ACC112 (cell line): ENCODE data around the gene NEK7.
A peak's percentile ranks its signal among the peaks of the same experiment; 100 is the strongest.

ENCODE experiments used
- H2AFZ ChIP-seq: fragments of 200-600 bp; sonication (generic); one replicate; pipeline ENCODE4 v1.6.0; 2017; ENCODE audit warnings: antibody characterized with exemption, low read length; ENCODE audit not compliant: unreplicated experiment
- H3K27ac ChIP-seq: fragments of 200-600 bp; sonication (generic); 2 replicates; pipeline ENCODE4 v1.5.1; 2014; ENCODE audit warnings: low read depth, mild to moderate bottlenecking, antibody characterized with exemption, low read length, moderate library complexity
- H3K27me3 ChIP-seq: fragments of 200-600 bp; sonication (generic); 2 replicates; pipeline ENCODE4 v1.6.1; 2014; ENCODE audit warnings: mild to moderate bottlenecking, antibody characterized with exemption, low read length, moderate library complexity, mixed read lengths; ENCODE audit not compliant: insufficient read depth
- H3K36me3 ChIP-seq: fragments of 200-600 bp; sonication (generic); 2 replicates; pipeline ENCODE4 v1.6.1; 2016; ENCODE audit warnings: mild to moderate bottlenecking, antibody characterized with exemption, low read length, moderate library complexity, mixed read lengths; ENCODE audit not compliant: insufficient read depth
- H3K4me1 ChIP-seq: fragments of 200-600 bp; sonication (generic); one replicate; pipeline ENCODE4 v1.6.1; 2016; ENCODE audit warnings: low read length, mixed read lengths; ENCODE audit not compliant: insufficient read depth, unreplicated experiment, control insufficient read depth
- H3K4me3 ChIP-seq: fragments of 200-600 bp; sonication (generic); 2 replicates; pipeline ENCODE4 v1.5.1; 2014; ENCODE audit warnings: mild to moderate bottlenecking, low read depth, low read length
- H3K79me2 ChIP-seq: fragments of 200-600 bp; sonication (generic); one replicate; pipeline ENCODE4 v1.6.0; 2016; ENCODE audit warnings: low read length; ENCODE audit not compliant: control insufficient read depth, unreplicated experiment, insufficient read depth

NEK7 gene

GRCh38 chr1:198156745-198157240 lies at the start of gene NEK7:
NEK7 (plus strand) TSS chr1:198156998; CDS start chr1:198232581, 75,583 bp downstream.
- Histone ChIP-seq H3K27me3 (no peaks in the 10 kb centered on the region), H3K27ac (peak within 1 kb of the TSS; percentile 78), H3K79me2 (peaks cover 56% of the 10 kb centered on the region), H2AFZ (peak within 1 kb of the TSS; percentile 98), H3K4me3 (peak within 1 kb of the TSS; percentile 85), H3K36me3 (0 out of 2 replicates have a peak, but pooled peaks cover 3% of the 10 kb centered on the region), H3K4me1 (peaks cover 51% of the 10 kb centered on the region)

DNA sequence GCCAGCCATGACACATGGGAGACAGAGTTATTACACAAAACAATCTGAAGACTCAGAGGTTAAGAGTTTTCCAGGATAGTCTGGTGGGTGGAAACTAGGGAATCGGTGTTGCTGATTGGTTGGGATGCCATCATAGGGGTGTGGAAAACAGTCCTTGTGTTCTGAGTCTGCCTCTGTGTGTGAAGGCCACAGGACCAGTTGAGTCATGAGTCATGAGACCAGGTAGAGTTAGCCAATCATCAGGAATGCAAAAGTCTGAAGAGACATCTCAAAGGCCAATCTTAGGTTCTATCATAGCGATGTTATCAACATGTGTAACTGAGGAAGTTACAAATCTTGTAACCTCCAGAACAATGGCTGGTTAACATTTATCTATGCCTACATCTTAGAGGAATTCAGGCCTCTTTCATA lies 49.7 kb upstream of the NEK7 start:
- Histone ChIP-seq H3K4me3 (no peak overlapping the region), H3K27me3 (no peaks in the 10 kb centered on the region), H3K27ac (no peak overlapping the region), H3K4me1 (peaks cover 9% of the 10 kb centered on the region), H2AFZ (no peak overlapping the region), H3K79me2 (no peaks in the 10 kb centered on the region), H3K36me3 (no peaks in the 10 kb centered on the region)

- H3K36me3 ChIP-seq, result no peaks in the 10 kb centered on the region
- H3K4me3 ChIP-seq, result no peak overlapping the region
- no peaks in the 10 kb centered on the region for H3K79me2 ChIP-seq
- H3K27me3 ChIP-seq, result no peaks in the 10 kb centered on the region
- H2AFZ ChIP-seq, result no peak overlapping the region
- no peak overlapping the region for H3K27ac ChIP-seq
- H3K4me1 ChIP-seq, result peaks cover 18% of the 10 kb centered on the region
Measured at GRCh38 chr1:198108636-198109370, 48.0 kb upstream of the NEK7 start.

DNA sequence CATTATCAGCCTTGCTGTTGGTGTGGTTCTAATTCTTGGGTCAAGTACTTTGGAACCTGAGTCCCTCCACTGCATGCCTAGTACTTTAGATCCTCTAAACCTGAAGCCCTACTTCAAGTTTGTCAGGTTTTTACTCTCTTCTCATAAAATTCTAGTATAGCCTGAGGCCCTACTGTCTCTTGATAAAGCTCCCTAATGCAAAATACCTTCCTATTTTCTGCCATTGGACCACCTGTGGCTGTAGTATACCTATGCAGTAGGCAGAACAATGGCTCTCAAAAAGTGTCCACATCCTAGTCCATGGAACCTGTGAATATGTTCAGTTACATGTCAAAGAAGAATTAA lies 47.5 kb upstream of the NEK7 start:
- Histone ChIP-seq H3K27ac (no peak overlapping the region), H3K4me1 (peaks cover 18% of the 10 kb centered on the region), H3K4me3 (no peak overlapping the region), H3K27me3 (no peaks in the 10 kb centered on the region), H3K36me3 (no peaks in the 10 kb centered on the region), H3K79me2 (no peaks in the 10 kb centered on the region), H2AFZ (no peak overlapping the region)

DNA sequence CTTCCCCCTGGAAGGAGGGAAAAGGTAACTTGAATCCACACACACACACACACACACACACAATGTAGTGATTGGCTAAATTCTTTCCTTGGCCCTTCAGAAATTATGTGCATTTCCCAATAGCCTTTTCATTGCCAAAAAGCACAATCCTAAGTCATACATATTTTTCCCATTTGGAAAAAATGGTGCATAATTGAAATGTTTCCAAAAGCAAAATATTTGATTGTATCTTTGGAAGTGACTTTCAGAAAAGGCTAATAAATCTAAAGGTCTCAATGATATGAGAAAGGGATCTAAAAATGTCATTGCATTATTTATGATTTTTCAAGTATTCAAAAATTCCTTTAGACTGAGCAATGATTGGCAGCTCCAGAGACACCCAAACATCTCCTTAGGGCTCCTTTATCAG lies 43.5 kb upstream of the NEK7 start:
- H3K36me3 ChIP-seq, result no peaks in the 10 kb centered on the region
- H3K4me1 ChIP-seq, result peaks cover 32% of the 10 kb centered on the region
- H3K79me2 ChIP-seq, result no peaks in the 10 kb centered on the region
- H2AFZ ChIP-seq, result no peak overlapping the region
- no peaks in the 10 kb centered on the region for H3K27me3 ChIP-seq
- H3K27ac ChIP-seq, result no peak overlapping the region
- no peak overlapping the region for H3K4me3 ChIP-seq

DNA sequence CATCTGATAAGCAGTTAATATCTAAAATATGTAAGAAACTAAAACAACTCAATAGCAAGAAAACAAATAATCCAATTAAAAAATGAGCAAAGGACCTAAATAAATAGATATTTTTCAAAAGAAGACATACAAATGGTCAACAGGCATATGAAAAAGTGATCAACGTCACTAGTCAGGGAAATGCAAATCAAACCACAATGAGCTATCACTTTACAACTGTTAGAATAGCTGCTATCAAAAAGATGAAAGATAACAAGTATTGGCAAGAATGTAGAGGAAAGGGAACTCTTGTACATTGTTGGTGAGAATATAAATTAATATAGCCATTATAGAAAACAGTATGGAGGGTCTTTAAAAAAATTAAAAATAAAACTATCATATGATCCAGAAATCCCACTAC lies 40.7 kb upstream of the NEK7 start:
- Histone ChIP-seq H3K79me2 (no peaks in the 10 kb centered on the region), H2AFZ (no peak overlapping the region), H3K27me3 (no peaks in the 10 kb centered on the region), H3K4me3 (no peak overlapping the region), H3K4me1 (peaks cover 59% of the 10 kb centered on the region), H3K36me3 (no peaks in the 10 kb centered on the region), H3K27ac (no peak overlapping the region)

GRCh38 chr1:198116469-198116868 lies 40.3 kb upstream of the NEK7 start:
- no peak overlapping the region for H3K4me3 ChIP-seq
- no peak overlapping the region; the same call in 1 of the 2 replicates for H3K27ac ChIP-seq
- no peaks in the 10 kb centered on the region for H3K79me2 ChIP-seq
- no peaks in the 10 kb centered on the region for H3K36me3 ChIP-seq
- peaks cover 63% of the 10 kb centered on the region for H3K4me1 ChIP-seq
- peak overlapping the region; percentile 15 for H2AFZ ChIP-seq
- H3K27me3 ChIP-seq, result no peaks in the 10 kb centered on the region

GRCh38 chr1:198117267-198117666 lies 39.5 kb upstream of the NEK7 start:
- peak overlapping the region; percentile 93 for H2AFZ ChIP-seq
- no peaks in the 10 kb centered on the region for H3K36me3 ChIP-seq
- peak overlapping the region; percentile 85 for H3K27ac ChIP-seq
- H3K4me1 ChIP-seq, result peaks cover 67% of the 10 kb centered on the region
- no peaks in the 10 kb centered on the region for H3K79me2 ChIP-seq
- no peak overlapping the region for H3K4me3 ChIP-seq
- H3K27me3 ChIP-seq, result no peaks in the 10 kb centered on the region

GRCh38 chr1:198118134-198118533 lies 38.7 kb upstream of the NEK7 start:
- Histone ChIP-seq H3K36me3 (no peaks in the 10 kb centered on the region), H2AFZ (peak overlapping the region; percentile 93), H3K27me3 (no peaks in the 10 kb centered on the region), H3K79me2 (no peaks in the 10 kb centered on the region), H3K4me1 (peaks cover 66% of the 10 kb centered on the region), H3K4me3 (peak overlapping the region; percentile 5), H3K27ac (peak overlapping the region; percentile 85)

DNA sequence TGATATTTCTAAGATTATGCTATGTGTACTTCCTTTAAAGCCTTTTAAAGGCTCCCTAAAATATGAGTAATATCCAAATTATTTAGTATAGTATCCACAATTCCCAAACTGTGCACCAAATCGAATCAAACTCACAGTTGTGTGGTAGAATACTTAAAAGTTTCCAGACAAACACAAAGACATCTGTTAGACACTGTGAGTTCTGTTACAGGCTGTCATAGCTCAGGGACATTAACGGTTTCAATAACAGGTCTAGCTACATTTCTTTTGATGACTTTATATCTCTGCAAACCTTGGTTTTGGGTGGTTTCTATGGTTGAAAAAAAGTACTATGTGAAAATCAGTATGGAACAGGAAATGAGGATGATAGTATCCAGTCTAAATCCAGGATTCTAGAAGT lies 36.9 kb upstream of the NEK7 start:
- Histone ChIP-seq H3K27ac (peak overlapping the region; percentile 81), H2AFZ (peak overlapping the region; percentile 16), H3K79me2 (no peaks in the 10 kb centered on the region), H3K27me3 (no peaks in the 10 kb centered on the region), H3K4me1 (peaks cover 76% of the 10 kb centered on the region), H3K4me3 (no peak overlapping the region), H3K36me3 (no peaks in the 10 kb centered on the region)
